ENCODE data around the gene BAZ1A.
A peak's percentile ranks its signal among the peaks of the same experiment; 100 is the strongest.
"Not testable (repeated sequence)": the region's sequence is repeated elsewhere in the genome, so short reads cannot be mapped to it uniquely, and the experiment has no call there.

Gene BAZ1A

DNA sequence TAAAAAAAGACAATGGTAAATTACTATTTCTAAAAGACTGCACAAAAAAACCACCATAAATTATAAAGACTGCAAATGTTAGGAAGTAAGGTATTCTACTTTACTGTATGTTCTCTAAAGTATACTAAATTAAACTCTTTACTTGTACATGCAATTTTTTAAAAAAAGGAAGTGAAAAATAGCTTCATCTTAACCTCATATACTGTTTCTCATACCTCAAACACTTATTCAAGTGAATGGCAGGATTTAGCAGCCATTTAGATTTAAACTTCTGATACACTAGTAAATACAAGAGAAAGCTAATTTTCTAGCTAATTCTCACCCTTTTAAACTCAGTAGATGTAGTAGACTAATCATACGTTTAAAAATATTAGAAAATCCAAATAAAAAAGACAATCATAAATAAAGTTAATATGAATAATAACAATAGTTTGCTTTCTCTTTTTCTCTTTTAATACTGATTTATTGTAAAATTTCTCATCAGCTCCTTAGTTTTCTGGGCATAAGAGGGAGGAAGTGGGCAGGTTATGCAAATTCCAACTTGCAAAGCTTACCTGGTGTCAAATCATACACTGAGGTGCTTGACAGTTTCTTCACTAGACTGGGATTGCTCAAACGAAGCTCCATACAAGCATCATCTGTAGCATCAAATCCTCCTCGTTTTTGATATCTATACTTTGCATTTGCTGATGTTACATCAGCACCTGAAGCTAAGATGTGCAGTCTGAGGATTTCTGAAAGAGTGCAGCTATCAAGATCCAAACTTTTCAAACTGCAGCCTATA, 89.7 kb downstream of the BAZ1A start:
- no peak for DNase-seq (ENCODE audit: low spot score)

DNA sequence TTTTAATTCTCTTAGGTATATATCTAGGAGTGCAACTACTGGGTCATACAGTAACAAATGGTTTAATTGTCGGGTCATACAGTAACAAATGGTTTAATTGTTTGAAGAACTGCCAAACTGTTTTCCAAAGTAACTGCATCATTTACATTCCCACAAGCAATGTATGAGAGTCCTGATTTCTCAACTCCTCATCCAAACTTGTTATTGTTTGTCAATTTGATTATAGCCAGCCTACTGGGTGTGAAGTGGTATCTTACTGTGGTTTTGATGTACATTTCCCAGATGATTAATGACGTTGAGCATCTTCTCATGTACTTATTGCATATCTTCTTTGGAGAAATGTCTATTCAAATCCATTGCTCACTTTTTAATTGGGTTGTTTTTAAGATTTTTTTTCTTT, 93.1 kb downstream of the BAZ1A start:
- DNase-seq (ENCODE audit: low spot score) = no peak

DNA sequence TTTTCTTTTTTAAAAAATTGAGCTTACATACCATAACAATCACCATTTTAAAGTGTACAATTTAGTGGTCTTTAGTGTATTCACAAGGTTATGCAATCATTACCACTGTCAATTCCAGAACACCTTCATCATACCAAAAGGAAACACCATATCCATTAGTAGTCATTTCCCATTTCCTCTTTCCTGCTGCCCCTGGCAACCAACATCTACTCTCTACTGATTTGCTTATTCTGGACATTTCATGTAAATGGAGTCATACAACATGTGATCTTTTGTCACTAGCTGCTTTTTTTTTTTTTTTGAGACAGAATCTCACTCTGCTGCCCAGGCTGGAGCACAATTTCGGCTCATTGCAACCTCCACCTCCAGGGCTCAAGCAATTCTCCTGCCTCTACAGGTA, 93.9 kb downstream of the BAZ1A start:
- DNase-seq (ENCODE audit: low spot score) = peak; percentile 88

DNA sequence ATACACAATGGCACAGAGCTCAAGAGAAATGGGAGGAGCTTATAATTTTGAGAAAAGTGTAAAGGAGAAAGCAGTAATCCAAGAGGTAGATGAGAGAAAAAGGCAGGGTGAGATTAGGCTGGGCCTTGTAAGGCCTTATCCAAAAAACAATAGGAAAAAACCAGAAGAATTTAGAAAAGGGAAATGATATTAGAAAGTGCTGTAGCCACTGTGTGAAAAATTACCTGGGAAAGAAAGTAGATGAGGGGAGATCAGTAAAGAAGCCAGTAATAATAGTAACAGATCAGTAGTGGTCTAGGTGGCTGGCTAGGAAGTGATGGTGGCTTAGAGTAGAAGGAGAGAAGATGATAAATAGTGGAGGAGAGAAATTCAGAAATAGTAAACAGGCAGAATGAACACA, 94.5 kb downstream of the BAZ1A start:
- DNase-seq (ENCODE audit: low spot score) = no peak

DNA sequence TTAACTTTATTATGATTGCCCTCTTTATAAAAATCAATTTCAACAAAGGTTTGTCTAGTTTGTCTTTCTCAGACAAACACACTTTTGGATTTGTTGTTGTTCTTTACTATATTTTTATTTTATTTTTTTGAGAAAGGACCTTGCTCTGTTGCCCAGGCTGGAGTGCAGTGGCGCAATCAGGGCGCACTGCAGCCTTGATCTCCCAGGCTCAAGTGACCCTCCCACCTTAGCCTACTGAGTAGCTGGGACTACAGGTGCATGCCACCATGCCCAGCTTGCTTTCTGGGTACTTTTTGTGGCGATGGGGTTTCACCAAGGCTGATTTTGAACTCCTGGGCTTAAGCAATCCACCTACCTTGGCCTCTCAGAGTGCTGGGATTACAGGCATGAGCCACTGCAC, 96.4 kb downstream of the BAZ1A start:
- no peak for DNase-seq (ENCODE audit: low spot score)

DNA sequence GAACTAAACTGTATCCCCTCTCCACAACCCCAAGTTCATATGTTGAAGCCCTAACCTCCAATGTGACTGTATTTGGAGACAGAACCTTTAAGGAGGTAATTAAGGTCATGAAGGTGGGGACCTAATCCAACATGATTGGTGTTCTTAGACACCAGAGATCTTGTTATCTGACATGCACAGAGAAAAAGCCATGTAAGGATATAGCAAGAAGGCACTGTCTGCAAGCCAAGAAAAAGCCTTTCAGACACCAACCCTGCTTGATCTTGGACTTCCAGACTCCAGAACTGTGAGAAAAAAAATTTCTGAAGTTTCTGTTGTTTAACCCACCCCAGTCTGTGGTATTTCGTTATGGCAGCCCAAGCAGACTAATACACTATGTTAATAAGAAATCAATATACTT, 98.5 kb downstream of the BAZ1A start:
- no peak for DNase-seq (ENCODE audit: low spot score)

DNA sequence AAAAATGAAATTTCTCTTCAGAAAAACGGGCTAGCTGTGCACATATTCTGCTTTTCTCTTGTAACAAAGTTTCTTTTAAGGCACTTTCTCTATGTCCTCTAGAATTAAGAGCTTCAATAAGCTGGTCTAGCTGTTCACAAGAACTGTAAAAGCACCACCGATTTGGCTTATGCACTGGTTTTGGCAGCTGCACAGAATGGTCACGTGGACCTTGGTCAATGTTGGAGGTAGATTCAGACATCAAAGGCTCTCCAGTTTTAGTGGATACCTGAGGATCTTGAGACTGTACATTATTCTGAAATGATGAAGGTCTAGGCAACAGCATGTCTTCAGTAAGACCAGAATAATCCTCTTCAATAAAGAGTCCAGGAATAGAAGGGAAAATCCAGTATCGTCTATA, 99.2 kb downstream of the BAZ1A start:
- DNase-seq (ENCODE audit: low spot score) = no peak

DNA sequence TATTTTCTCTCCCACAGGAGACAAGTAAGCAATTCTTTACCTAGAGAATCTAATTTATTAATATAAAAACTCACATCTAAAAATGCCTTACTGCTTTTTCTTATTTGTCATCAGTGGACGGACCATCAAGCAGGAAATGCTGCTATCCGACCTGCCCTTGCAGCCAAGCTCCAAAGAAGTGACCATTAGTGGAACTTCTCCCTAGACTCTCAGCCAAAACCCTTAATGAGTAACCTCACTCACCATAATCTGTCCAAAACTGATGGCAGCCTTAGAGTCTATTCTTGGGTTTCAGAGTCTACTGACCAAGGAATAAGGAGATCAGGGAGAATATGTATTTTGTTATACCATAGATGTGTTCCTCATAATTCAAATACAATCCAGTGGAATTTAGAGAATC, 99.8 kb downstream of the BAZ1A start:
- DNase-seq (ENCODE audit: low spot score) = no peak

DNA sequence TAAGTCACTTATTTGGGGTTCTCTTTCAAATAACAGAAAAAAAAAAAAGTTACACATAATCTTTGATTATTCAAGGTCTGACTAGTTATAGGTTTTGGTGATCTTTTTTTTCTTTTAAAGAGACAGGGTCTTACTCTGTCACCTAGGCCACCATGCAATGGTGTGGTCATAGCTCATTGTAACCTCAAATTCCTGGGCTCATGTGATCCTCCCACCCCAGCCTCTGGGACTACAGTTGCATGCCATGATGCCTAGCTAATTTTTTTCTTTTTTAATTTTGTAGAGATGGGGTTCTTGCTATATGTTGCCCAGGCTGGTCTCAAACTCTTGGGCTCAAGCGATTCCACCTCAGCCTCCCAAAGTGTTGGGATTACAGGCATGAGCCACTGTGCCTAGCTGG, 104.3 kb downstream of the BAZ1A start:
- DNase-seq (ENCODE audit: low spot score) = no peak

DNA sequence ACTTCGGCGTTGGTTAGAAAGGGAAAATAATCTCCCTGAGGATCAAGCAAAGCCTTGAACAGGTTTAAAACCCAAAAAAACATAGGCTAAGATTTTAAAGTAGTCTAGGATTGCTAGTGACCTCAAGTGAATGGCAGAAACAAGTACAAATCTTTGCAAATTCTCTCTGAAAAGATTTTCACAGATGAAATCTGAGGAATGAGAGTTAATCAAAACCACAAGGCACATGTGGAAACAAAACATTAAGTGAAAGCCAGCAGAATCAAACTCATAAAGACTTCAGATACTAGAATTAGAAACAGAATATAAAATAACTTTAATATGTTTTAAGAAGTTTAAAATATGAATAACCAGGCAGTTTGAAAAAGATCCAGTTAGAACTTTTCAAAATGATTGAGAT, 108.6 kb downstream of the BAZ1A start:
- no peak for DNase-seq (ENCODE audit: low spot score)

DNA sequence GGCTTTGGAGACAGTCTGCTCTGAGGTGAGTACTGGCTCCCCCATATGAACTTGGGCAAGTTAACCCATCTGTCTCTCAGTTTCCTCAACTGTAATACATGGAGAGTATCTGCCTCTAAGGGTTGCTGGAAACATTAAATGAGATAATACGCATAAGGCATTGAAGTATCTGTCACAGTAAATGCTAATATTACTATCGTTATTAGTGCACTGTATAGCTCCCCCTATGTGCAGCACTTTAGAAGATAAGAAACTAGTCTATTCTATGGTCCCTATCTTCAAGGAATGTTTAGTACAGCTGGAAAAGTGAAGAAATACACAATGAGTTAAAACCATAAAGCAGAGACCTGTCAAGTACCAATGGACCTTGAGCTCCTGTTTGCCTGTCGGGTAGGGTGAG, 109.1 kb downstream of the BAZ1A start:
- no peak for DNase-seq (ENCODE audit: low spot score)

DNA sequence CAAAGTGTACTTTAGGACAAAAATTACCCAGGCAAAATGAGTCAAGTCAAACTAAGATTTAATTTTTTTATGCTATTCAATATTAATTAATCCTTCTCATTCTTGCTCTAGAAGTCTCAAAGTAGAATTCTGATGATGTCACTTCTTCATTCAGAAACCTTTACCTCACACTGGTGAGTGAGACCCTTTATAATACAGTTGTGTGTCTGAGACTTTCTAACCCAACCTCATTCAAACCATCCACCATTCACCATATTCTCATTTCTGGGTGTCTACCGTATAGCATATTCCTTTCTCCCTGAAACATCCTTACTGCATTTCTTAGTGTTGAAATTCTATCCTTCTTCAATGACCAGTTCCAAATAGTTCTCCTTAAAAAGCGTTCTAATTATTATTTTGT, 119.9 kb downstream of the BAZ1A start:
- no peak for DNase-seq (ENCODE audit: low spot score)

DNA sequence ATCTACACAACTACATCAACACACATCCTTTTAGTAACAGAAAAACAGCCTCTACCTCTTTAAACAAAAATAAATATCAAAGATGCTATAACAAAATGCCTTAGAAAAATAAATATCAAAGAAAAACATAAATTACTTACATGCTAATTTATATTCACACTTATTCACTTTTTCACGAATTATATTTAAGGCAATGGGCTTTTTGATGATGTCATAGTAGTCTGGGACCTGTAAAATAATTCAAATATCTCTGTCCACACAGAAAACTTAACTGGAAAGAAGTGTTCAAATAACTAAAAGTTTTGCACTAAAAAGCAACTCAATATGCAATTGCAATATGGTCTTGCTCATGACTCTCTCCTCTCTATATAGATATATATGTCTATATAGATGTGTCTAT, 120.5 kb downstream of the BAZ1A start:
- no peak for DNase-seq (ENCODE audit: low spot score)

DNA sequence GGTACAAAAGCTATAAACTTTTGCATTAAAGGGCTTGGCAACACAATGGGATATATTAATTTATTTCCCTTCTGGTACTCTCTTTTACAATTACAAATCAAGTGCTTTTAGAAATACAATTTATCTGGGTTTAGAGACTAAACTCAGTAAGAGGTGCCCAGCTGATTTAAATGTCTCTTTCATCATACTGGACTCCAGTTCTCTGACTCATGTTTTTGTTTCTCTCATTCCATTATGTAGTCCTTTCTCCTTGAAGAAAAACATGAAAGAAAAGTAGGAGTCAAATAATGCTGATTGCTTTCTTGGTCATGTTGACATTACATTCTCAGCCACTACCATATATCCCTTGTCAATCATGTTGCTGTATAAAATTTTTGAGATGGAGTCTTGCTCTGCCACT, 124.5 kb downstream of the BAZ1A start:
- DNase-seq (ENCODE audit: low spot score) = no peak

DNA sequence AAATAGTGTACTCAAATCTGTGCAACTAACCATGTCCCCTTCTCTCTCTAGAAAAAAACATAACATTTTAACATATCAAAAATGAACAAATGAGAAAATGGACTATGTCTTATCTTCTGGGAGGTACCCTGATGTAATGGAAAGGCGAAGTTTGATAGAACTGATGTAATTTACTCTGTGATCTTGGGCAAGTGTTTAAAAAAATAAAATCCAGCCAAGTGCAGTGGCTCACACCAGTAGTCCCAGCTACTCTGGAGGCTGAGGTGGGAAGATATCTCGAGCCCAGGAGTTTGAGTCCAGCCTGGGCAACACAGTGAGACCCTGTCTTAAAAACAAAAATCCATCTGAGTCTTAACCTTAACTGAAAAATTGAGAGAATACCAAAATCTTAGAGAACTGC, 124.9 kb downstream of the BAZ1A start:
- DNase-seq (ENCODE audit: low spot score) = no peak

DNA sequence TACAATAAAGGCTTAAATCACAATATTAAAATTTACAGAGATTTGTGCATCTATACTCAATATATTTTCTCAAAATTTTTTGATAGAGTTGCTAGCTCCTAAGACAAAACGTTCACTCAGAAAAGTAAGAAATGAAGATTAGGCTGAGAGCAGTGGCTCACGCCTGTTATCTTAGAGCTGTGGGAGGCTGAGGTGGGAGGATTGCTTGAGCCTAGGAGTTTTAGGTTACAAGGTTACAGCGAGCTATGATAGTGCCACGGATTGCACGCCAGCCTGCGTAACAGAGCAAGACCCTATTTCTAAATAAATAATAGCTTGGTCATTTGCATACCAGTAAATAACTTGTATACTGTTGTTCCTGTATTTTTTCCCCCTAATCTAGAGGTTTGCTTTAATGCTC, 125.8 kb downstream of the BAZ1A start:
- DNase-seq (ENCODE audit: low spot score) = no peak

DNA sequence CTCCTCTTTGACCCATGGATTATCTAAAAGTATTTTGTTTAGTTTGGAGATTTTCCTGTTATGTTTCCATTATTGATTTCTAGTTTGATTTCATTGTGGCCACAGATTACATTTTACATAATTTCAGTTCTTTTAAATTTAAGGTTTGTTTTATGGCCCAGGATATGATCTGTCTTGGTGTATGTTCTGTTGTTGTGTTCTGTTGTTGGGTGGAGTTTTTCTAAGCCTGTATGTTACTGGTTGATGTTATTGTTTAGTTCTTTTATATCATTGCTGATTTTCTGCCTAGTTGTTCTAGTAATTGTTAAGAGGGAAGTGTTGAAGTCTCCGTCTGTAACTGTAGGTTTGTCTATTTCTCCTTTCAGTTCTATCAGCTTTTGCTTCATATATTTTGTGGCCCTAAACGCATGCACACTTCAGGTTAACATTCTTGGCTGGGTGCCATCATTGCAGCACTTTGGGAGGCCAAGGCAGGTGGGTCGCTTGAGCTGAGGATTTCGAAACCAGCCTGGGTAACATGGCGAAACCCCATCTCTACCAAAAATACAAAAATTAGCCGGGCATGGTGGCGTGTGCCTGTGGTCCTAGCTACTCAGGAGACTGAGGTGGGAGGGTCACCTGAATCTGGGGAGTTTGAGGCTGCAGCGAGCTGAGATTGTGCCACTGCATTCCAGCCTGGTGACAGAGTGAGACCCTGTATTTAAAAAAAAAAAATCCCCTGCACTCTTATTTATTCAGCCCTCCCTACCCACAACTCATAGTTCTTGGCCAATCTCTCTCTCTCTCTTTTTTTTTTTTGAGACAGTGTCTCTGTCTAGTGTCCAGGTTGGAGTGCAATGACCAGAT, 132.7 kb downstream of the BAZ1A start:
- no peak for DNase-seq (ENCODE audit: low spot score)

DNA sequence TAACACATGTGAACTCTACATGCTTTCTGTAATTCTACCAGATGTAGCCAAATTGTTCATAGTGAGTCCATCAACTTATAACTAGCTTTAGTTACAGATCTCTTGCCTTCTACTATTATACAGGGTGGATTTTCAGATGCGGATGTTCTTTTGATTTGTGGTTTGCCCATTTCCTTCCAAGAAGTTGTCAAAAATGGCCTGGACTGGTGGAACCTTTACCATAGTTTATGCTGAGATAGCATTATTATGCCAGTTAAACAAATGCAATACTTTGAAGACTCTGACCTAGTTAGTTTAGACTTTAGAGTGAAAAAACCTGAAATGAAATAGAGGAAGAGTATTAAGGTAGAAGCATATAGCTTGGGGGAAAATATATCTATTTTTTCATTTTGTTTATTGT, 133.3 kb downstream of the BAZ1A start:
- no peak for DNase-seq (ENCODE audit: low spot score)

DNA sequence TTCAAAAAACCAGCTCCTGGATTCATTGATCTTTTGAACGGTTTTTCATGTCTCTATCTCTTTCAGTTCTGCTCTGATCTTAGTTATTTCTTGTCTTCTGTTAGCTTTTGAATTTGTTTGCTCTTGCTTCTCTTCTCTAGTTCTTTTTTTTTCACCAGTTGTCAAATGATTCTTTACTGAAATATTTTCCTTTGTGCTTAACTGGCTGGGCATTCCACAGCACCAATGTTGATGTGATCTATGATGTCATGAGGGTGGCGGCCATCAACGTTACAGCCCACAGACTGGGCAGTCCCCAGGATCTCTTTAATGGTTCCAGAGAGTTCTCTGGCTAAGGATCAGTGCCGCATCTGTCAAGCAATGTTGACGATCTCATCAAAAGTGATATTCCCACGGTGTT, 135.0 kb downstream of the BAZ1A start:
- not testable (repeated sequence) for DNase-seq (ENCODE audit: low spot score)

DNA sequence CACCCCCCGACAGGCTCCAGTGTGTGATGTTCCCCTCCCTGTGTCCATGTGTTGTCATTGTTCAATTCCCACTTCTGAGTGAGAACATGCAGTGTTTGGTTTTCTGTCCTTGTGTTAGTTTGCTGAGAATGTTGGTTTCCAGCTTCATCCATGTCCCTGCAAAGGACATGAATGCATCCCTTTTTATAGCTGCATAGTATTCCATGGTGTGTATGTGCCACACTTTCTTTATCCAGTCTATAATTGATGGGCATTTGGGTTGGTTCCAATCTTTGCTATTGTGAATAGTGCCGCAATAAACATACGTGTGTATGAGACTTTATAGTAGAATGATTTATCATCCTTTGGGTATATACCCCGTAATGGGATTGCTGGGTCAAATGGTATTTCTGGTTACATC, 138.1 kb downstream of the BAZ1A start:
- not testable (repeated sequence) for DNase-seq (ENCODE audit: low spot score)

DNA sequence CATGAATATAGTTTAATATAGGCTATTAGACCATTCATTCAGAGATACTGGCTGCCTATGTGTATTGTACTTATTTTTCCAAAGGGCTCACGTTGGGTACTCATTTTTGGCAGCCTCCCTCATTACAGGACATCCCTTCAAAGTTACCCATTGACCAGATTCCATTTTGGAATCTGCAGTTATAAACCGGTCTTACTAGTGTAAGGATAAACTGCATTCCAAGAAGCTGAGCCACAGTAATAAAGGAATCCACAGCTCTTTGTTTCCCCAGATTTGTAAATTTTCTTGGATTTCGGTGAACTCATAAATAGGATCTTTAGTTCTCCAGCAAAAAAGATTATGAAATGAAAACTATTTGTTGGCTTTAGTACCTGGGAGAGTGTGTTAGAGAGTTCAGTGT, 141.9 kb downstream of the BAZ1A start:
- no peak for DNase-seq (ENCODE audit: low spot score)

DNA sequence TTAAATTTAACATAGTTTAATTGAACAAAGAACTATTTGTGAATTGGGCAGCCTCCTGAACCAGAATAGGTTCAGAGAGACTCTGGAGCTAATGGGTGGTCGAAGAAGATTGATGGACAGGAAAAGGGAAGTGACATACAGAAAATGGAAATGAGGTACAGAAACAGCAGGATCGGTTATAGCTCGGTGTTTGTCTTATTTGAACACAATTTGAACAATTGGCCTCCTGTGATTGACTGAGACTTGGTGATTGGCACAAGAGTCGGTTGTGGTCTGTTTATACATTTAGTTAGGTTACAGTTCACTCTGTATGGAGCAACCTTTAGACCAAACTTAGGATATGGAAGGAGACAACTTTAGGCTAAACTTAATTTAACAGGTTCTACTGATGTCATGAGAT, 142.4 kb downstream of the BAZ1A start:
- DNase-seq (ENCODE audit: low spot score) = no peak

DNA sequence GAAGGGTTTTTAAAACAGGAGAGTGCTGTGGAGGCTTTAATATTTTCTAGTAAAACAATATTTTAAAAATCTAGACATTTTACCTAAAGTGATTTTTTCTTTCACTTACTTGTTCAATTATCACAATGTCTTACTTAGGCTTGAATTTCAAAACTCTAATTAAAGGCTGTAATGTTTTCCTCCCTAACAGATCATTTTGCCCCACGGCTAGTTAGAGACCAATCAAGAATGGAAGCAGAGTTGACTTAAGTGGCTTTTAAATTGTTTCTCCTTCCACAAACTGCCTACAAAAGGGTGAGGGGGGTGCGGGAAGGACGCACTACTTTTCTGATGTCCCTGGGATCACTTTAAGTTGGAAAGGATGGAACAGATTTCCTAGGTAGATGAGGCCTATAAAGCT, 151.3 kb downstream of the BAZ1A start:
- DNase-seq (ENCODE audit: low spot score) = no peak
